MM.1S (cell line): ENCODE measurements around the gene ZBTB46.

Experiments
- CTCF ChIP-seq: fragments of 300-600 bp; sonication (generic); IDR thresholded peaks from 2 replicates; pipeline ENCODE4 v1.5.1; 2016; ENCODE audit warnings: antibody characterized with exemption, low read length, mixed read lengths
- EZH2 ChIP-seq: fragments of 300-600 bp; sonication (generic); optimal IDR thresholded peaks from 2 replicates; pipeline ENCODE3; 2017; ENCODE audit warnings: low read depth, mild to moderate bottlenecking, antibody characterized with exemption, low read length, mixed read lengths
- EZH2phosphoT487 ChIP-seq: fragments of 300-600 bp; sonication (generic); IDR thresholded peaks from 2 replicates; pipeline ENCODE4 v1.6.1; 2018; ENCODE audit warnings: antibody characterized with exemption, low read length

DNA sequence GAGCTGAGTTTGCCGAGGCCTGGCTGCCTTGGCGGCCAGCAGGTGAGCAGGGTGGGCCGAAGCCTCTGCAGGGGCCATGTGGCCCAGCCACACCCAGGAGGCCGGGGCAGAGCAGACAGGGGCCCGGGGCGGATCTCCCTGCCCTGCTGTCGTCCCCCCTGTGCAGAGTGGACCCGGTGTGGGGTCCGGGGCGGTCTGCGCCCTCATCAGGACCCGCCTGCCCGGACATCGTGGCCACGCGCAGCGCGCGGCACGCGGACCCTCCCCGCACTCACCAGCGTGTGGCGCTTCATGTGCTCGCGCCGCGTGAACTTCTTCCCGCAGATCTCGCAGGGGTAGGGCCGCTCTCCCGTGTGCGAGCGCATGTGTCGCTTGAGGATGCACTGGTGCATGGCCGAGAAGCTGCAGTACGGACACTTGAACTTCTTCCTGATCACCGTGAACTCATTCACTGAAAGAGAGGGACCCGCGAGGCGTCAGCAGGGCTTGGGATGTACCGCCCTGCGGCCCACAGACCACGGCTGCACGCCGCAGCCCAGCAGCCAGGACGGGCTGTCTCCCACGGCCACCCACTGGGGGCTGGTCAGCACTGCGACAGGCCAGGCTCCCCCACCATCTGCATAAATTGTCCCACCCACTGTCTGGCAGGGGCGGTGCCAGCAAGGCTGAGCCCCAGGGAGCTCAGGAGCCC lies 78.5 kb downstream of the ZBTB46 start:
- TF ChIP-seq CTCF, result no peak
- TF ChIP-seq EZH2phosphoT487, result no peak
- no peak for TF ChIP-seq EZH2
